Breast epithelium (tissue), 3 donors: Measurements from ENCODE around the gene ERGIC1.

Experiments
- POLR2A ChIP-seq: fragments of 450-650 bp; IDR thresholded peaks from one replicate; pipeline ENCODE4 v1.6.1; 2016; ENCODE audit warnings: antibody characterized with exemption, mild to moderate bottlenecking, moderate library complexity
- POLR2AphosphoS5 ChIP-seq, 3 donors: sonication (generic); formaldehyde crosslinking; IDR thresholded peaks; one replicate each; pipeline ENCODE4 v1.6.1; 2017; ENCODE audit warnings: antibody characterized with exemption in 3 of 3
- TF ChIP-seq, protein P1 (sequence below), 3 donors: fragments of 450-650 bp; IDR thresholded peaks; one replicate each; pipeline ENCODE4 v1.5.1; 2016 to 2017; ENCODE audit warnings: antibody characterized with exemption in 3 of 3, mild to moderate bottlenecking in 3 of 3, moderate library complexity in 3 of 3

DNA sequence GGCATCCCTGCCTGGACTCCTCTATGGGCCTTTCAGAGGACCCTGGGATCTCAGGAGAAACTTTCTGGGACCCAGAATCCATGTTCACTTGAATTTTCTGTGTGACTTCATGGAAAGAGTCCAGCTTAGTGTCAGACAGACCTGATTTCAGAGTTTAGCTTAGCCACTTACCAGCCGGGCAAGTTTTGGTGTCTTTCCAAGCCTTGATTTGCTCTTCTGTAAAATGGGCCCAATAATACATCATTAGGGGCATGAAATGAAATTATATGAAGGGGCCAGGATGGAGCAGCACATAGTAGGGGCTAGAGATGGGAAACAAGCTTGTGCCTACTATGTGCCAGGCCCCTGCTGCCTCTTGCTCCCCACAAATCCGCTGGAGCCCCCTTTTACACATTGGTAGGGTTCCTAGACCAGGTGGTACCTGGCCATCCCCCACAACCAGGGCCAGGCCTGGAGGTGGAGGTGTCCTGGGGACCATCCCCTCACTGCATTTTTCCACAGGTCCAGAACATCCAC is 92.0 kb downstream of the ERGIC1 start:
- TF ChIP-seq, protein P1, sequence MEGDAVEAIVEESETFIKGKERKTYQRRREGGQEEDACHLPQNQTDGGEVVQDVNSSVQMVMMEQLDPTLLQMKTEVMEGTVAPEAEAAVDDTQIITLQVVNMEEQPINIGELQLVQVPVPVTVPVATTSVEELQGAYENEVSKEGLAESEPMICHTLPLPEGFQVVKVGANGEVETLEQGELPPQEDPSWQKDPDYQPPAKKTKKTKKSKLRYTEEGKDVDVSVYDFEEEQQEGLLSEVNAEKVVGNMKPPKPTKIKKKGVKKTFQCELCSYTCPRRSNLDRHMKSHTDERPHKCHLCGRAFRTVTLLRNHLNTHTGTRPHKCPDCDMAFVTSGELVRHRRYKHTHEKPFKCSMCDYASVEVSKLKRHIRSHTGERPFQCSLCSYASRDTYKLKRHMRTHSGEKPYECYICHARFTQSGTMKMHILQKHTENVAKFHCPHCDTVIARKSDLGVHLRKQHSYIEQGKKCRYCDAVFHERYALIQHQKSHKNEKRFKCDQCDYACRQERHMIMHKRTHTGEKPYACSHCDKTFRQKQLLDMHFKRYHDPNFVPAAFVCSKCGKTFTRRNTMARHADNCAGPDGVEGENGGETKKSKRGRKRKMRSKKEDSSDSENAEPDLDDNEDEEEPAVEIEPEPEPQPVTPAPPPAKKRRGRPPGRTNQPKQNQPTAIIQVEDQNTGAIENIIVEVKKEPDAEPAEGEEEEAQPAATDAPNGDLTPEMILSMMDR (IDR thresholded peaks at IDR 0.05) = no peak
- TF ChIP-seq POLR2A (no peak), POLR2AphosphoS5 (IDR thresholded peaks at IDR 0.05) (no peak)
